Measurements from ENCODE around the gene S100Z. TPM values are rescaled to one million over a fixed set of nuclear protein-coding genes. Genes with fewer than 3 reads are reported as not detected.
A peak's percentile ranks its signal among the peaks of the same experiment; 100 is the strongest.
"Not testable (repeated sequence)": the region's sequence is repeated elsewhere in the genome, so short reads cannot be mapped to it uniquely, and the experiment has no call there.

The S100Z gene
- total RNA-seq, 2 experiments from 2014 or later: 2.5 to 2.6 TPM

DNA sequence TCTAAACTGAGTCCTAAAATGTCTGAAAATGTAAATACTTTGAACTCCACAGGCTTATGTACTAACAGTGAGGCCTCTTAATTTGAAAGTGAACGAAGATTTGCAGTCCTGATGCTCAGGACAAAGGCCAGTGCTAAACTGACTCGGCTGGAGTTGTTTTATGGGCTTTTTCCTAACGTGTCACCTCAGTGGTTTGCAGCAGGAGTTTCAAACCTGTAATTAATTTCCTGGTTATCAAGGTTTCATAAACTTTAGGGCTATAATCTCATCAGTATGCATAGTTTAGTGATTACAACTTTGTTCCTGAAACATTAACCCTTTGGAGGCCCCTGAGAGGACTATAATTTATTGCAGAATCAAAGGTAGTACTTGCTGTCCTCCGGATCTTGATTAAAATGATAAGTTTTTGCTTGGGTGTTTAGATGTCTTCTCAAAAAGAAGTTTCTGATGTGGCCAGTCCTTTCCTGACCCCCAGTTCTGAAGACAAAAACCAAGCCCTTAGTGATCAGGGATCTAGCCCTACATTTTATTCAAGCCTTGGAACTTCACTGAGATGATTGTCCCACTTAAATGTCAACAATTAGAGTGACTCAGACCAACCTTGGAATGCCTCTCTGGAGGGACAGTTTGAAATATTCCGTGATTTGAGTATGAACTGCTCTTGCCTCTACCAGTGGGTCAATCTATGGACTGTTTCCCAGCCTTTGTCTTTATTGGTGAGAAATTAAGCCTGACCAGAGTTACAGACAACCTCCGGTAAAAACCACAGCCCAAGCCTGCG, 11.1 kb upstream of the S100Z start:
- H3K4me3 Mint-ChIP-seq: no peak overlapping the region
- H3K9me3 Mint-ChIP-seq: no peaks in the 10 kb centered on the region
- no peaks in the 10 kb centered on the region for H3K4me1 Mint-ChIP-seq
- ChIA-PET CTCF (interaction anchor here (0.7 to 1.1 kb wide), 2 partner anchors 18 to 755 kb away, joined by 3 read pairs; no protein-coding TSS in a partner anchor), POLR2A (no interaction called here)
- no peak for DNase-seq
- H3K36me3 Mint-ChIP-seq (ENCODE audit: low read depth): no peaks in the 10 kb centered on the region
- no peak overlapping the region for H3K27ac Mint-ChIP-seq
- peaks cover 6% of the 10 kb centered on the region for H3K27me3 Mint-ChIP-seq

- H3K9me3 Mint-ChIP-seq: no peaks in the 10 kb centered on the region
- H3K4me3 Mint-ChIP-seq: no peak overlapping the region
- peaks cover 10% of the 10 kb centered on the region for H3K27me3 Mint-ChIP-seq
- DNase-seq: no peak
- no peaks in the 10 kb centered on the region for H3K36me3 Mint-ChIP-seq (ENCODE audit: low read depth)
- ChIA-PET CTCF (no interaction called here), POLR2A (no interaction called here)
- no peaks in the 10 kb centered on the region for H3K4me1 Mint-ChIP-seq
- no peak overlapping the region for H3K27ac Mint-ChIP-seq
Observed at GRCh38 chr5:76841361-76841760, 8.5 kb upstream of the S100Z start.

GRCh38 chr5:76845890-76846289, 3.9 kb upstream of the S100Z start:
- no peak for DNase-seq

DNA sequence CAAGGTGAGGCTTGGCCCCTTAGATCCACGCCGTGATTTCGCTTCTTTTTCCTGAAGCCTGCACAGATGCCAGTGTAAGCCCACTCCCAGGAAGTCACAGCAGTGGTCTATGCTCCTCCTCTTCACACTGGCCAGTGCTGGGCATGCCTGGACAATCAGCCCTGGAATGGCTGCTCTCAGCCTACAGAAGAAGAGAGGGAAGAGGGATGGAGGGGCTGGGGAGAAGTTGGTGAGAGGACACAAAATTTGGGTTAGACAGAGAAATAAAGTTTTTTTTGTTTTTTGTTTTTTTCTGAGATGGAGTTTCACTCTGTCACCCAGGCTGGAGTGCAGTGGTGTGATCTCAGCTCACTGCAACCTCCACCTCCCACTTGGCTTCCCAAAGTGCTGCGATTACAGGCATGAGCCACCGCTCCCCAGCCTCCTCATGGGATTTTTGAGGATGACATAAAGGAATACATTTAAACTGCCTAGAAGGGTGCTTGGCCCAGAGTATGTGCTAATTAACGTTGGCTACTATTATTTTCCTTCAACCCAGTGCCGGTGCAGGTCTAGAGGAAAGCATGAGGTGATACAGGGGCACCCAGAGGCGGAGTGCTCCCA, 830 bp downstream of the S100Z start:
- H3K27me3 Mint-ChIP-seq: no peaks in the 10 kb centered on the region
- POLR2A ChIA-PET: interaction anchor here (1.4 kb wide), 1 partner anchor 60 kb away, joined by 8 read pairs; no protein-coding TSS in a partner anchor
- H3K27ac Mint-ChIP-seq: peak overlapping the region; percentile 79
- CTCF ChIA-PET: interaction anchor here (1.6 to 2.1 kb wide), 2 partner anchors 32 to 76 kb away, joined by 5 to 9 read pairs; partner anchors contain the start of gene F2RL1
- peaks cover 32% of the 10 kb centered on the region for H3K36me3 Mint-ChIP-seq (ENCODE audit: low read depth)
- DNase-seq: no peak
- peak overlapping the region; percentile 53 for H3K4me3 Mint-ChIP-seq
- peaks cover 10% of the 10 kb centered on the region for H3K9me3 Mint-ChIP-seq
- peaks cover 60% of the 10 kb centered on the region for H3K4me1 Mint-ChIP-seq

More at GRCh38 chr5:76845890-76846289, 3.9 kb upstream of the S100Z start:
- ChIA-PET CTCF (interaction anchor here (0.6 to 0.8 kb wide), 2 partner anchors 11 to 49 kb away, joined by 3 read pairs; no protein-coding TSS in a partner anchor), POLR2A (interaction anchor here (0.6 kb wide), 1 partner anchor 618 kb away, joined by 3 read pairs; no protein-coding TSS in a partner anchor)
- Mint-ChIP-seq H3K9me3 (no peaks in the 10 kb centered on the region), H3K4me3 (no peak overlapping the region), H3K27ac (no peak overlapping the region), H3K36me3 (ENCODE audit: low read depth) (peaks cover under 1% of the 10 kb centered on the region), H3K27me3 (peaks cover 10% of the 10 kb centered on the region), H3K4me1 (peaks cover 20% of the 10 kb centered on the region)

DNA sequence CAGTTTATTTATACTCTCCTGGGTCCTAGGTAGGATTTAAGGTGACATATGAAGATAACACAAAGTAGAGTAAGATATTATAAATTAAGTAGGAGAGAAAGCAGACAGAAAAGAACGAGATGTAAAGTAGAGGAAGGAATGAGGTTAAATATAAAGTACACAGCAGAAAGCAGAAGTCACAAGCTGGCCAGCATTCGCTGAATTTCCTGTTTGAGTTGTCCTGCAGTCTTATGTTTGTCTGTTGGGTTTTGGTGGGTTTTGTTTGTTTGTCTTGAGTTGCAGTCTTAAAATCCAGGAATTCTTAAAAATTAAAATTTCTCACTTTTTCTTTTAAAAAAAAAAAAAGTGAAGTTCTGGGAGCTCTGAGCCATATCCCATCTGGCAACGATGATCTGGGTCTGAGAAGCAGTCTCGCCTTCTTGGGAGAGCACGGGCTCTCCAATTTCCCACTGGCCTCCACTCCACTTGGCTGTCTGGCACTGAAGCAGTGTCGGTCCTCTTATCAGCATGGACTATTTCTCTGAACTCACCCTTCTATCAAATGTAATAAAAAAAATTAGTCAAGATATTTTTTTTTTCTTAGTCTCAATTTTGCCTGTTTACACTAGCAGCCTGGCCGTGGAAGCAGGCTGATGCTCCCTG, 2.0 kb downstream of the S100Z start:
- ChIA-PET POLR2A (no interaction called here), CTCF (interaction anchor here (0.8 kb wide), 1 partner anchor 17 kb away, joined by 3 read pairs; no protein-coding TSS in a partner anchor)
- Mint-ChIP-seq H3K4me3 (peak overlapping the region; percentile 53), H3K36me3 (ENCODE audit: low read depth) (peaks cover 44% of the 10 kb centered on the region), H3K27ac (peak overlapping the region; percentile 79), H3K9me3 (peaks cover 19% of the 10 kb centered on the region), H3K27me3 (no peaks in the 10 kb centered on the region), H3K4me1 (peaks cover 72% of the 10 kb centered on the region)
- no peak for DNase-seq

- no peak overlapping the region for H3K4me3 Mint-ChIP-seq
- ChIA-PET POLR2A (no interaction called here), CTCF (no interaction called here)
- H3K36me3 Mint-ChIP-seq (ENCODE audit: low read depth): peaks cover 45% of the 10 kb centered on the region
- H3K9me3 Mint-ChIP-seq: peaks cover 19% of the 10 kb centered on the region
- H3K27me3 Mint-ChIP-seq: no peaks in the 10 kb centered on the region
- peaks cover 72% of the 10 kb centered on the region for H3K4me1 Mint-ChIP-seq
- no peak overlapping the region for H3K27ac Mint-ChIP-seq
- no peak for DNase-seq
Observed at GRCh38 chr5:76852772-76853171, 3.0 kb downstream of the S100Z start.

DNA sequence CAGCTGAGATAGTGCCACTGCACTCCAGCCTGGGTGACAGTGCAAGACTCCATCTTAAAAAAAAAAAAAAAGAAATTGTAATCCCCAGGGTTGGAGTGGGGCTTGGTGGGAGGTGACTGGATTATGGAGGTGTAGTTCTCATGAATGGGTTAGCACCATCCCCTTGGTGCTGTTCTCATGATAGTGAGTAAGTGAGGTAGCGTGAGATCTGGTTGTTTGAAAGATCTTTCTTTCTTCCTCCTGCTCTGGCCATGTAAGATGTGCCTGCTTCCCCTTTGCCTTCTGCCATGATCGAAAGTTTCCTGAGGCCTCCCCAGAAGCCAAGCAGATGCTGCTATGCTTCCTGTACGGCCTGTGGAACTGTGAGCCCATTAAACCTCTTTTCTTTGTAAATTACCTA, 3.9 kb downstream of the S100Z start:
- H3K4me1 Mint-ChIP-seq: peaks cover 72% of the 10 kb centered on the region
- peaks cover 19% of the 10 kb centered on the region for H3K9me3 Mint-ChIP-seq
- H3K27me3 Mint-ChIP-seq, POLR2A ChIA-PET, DNase-seq, H3K4me3 Mint-ChIP-seq, CTCF ChIA-PET: not testable (repeated sequence)
- peaks cover 45% of the 10 kb centered on the region for H3K36me3 Mint-ChIP-seq (ENCODE audit: low read depth)
- peak overlapping the region; percentile 22 for H3K27ac Mint-ChIP-seq

DNA sequence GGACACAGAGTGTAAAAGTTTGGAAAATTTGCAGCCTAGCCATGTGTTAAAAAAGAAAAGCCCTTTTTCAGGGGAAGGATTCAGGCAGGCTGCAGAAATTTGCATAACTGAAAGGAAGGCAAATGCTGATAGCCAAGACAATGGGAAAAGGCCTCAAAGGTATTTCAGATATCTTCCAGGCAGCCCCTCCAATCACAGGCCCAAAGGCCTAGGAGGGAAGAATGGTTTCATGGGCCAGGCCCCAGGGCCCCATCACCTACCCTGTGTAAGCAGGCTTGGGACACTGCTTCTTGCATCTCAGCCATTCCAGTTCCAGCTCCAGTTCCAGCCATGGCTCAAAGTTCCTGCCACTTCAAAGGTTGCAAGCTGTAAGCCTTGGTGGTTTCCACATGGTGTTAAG, 4.8 kb downstream of the S100Z start:
- POLR2A ChIA-PET: interaction anchor here (1.7 kb wide), 1 partner anchor 308 kb away, joined by 3 read pairs; no protein-coding TSS in a partner anchor
- H3K9me3 Mint-ChIP-seq: peaks cover 19% of the 10 kb centered on the region
- H3K4me3 Mint-ChIP-seq: no peak overlapping the region
- H3K36me3 Mint-ChIP-seq (ENCODE audit: low read depth): peaks cover 45% of the 10 kb centered on the region
- CTCF ChIA-PET: interaction anchor here (1.7 kb wide), 1 partner anchor 80 kb away, joined by 6 read pairs; no protein-coding TSS in a partner anchor
- peak overlapping the region; percentile 75 for H3K27ac Mint-ChIP-seq
- DNase-seq: no peak
- H3K27me3 Mint-ChIP-seq: no peaks in the 10 kb centered on the region
- H3K4me1 Mint-ChIP-seq: peaks cover 64% of the 10 kb centered on the region

- ChIA-PET POLR2A (interaction anchor here (1.5 to 3.1 kb wide), 4 partner anchors 13 to 309 kb away, joined by 3 to 12 read pairs (median 4); partner anchors contain the start of gene AGGF1), CTCF (interaction anchor here (1.7 kb wide), 1 partner anchor 81 kb away, joined by 6 read pairs; no protein-coding TSS in a partner anchor)
- Mint-ChIP-seq H3K27ac (peak overlapping the region; percentile 93), H3K36me3 (ENCODE audit: low read depth) (peaks cover 45% of the 10 kb centered on the region), H3K4me1 (peaks cover 56% of the 10 kb centered on the region), H3K4me3 (peak overlapping the region; percentile 11), H3K9me3 (peaks cover 19% of the 10 kb centered on the region)
- not testable (repeated sequence) for DNase-seq, H3K27me3 Mint-ChIP-seq
Observed at GRCh38 chr5:76855501-76855900, 5.7 kb downstream of the S100Z start.

GRCh38 chr5:76855961-76856360, 6.1 kb downstream of the S100Z start:
- H3K36me3 Mint-ChIP-seq (ENCODE audit: low read depth): peaks cover 43% of the 10 kb centered on the region
- peaks cover 19% of the 10 kb centered on the region for H3K9me3 Mint-ChIP-seq
- ChIA-PET CTCF (interaction anchor here (1.2 to 1.7 kb wide), 4 partner anchors 10 to 638 kb away, joined by 3 to 6 read pairs (median 4); no protein-coding TSS in a partner anchor), POLR2A (interaction anchor here (1.0 to 3.1 kb wide), 5 partner anchors 11 to 309 kb away, joined by 3 to 12 read pairs (median 3); partner anchors contain the start of gene AGGF1)
- no peaks in the 10 kb centered on the region for H3K27me3 Mint-ChIP-seq
- H3K4me1 Mint-ChIP-seq: peaks cover 51% of the 10 kb centered on the region
- H3K4me3 Mint-ChIP-seq: peak overlapping the region; percentile 11
- H3K27ac Mint-ChIP-seq: peak overlapping the region; percentile 93
- peak; percentile 63 for DNase-seq

GRCh38 chr5:76856800-76857199, 7.0 kb downstream of the S100Z start:
- CTCF ChIA-PET: interaction anchor here (1.2 to 1.6 kb wide), 3 partner anchors 11 to 637 kb away, joined by 3 to 4 read pairs (median 3); no protein-coding TSS in a partner anchor
- H3K4me3 Mint-ChIP-seq, DNase-seq, H3K27me3 Mint-ChIP-seq: not testable (repeated sequence)
- H3K9me3 Mint-ChIP-seq: peaks cover 19% of the 10 kb centered on the region
- H3K27ac Mint-ChIP-seq: peak overlapping the region; percentile 93
- POLR2A ChIA-PET: interaction anchor here (1.0 to 3.1 kb wide), 4 partner anchors 10 to 174 kb away, joined by 3 to 12 read pairs (median 4); partner anchors contain the start of gene AGGF1
- peaks cover 43% of the 10 kb centered on the region for H3K4me1 Mint-ChIP-seq
- H3K36me3 Mint-ChIP-seq (ENCODE audit: low read depth): peaks cover 36% of the 10 kb centered on the region

DNA sequence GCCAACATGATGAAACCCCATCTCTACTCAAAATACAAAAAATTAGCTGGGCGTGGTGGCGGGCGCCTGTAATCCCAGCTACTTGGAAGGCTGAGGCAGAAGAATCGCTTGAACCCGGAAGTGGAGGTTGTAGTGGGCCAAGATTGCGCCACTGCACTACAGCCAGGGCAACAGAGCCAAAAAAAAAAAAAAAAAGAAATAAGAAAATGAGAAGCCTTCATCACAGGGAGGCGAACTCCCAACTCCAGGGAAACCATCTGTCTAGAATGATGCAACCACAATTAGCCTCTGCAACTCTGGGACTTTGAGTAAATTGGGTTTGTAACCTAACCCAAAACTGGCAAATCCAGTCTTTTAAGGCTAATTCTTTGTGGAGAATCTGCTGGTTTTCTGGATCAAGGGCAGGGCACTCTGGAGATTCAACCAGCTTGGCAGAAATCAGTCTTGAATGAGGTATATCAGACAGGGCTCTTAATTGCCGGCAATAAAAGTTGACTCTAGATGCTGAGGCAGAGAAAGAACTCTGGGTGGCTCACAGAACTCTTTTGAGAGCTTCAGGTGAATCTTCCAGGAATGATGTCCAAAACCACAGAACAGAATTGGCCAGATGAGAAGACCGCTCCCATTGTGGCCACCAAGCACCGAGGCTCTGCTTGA, 9.9 kb downstream of the S100Z start:
- H3K9me3 Mint-ChIP-seq: peaks cover 12% of the 10 kb centered on the region
- H3K4me1 Mint-ChIP-seq: peaks cover 22% of the 10 kb centered on the region
- H3K4me3 Mint-ChIP-seq: no peak overlapping the region
- DNase-seq: no peak
- H3K27ac Mint-ChIP-seq: no peak overlapping the region
- H3K36me3 Mint-ChIP-seq (ENCODE audit: low read depth): peaks cover 20% of the 10 kb centered on the region
- H3K27me3 Mint-ChIP-seq: no peaks in the 10 kb centered on the region
- ChIA-PET POLR2A (no interaction called here), CTCF (interaction anchor here (0.6 kb wide), 1 partner anchor 704 kb away, joined by 5 read pairs; no protein-coding TSS in a partner anchor)

Data from activated CD4-positive, alpha-beta memory T cell treated with anti-CD3 and anti-CD28 coated beads, Interleukin-2, amount 10 ng/mL, durations not matched to agents 7 days and 5 days (primary cell).